IPS-20b (cell line): Measurements from ENCODE around the gene PMVK.

Source experiments
- H3K27ac ChIP-seq: one replicate; pipeline ENCODE4 v1.5.1; 2013; ENCODE audit warnings: low read length
- H3K27me3 ChIP-seq: 2 replicates; pipeline ENCODE4 v1.6.1; 2013; ENCODE audit warnings: mild to moderate bottlenecking, low read length, inconsistent platforms; ENCODE audit not compliant: insufficient read depth
- H3K36me3 ChIP-seq: 2 replicates; pipeline ENCODE4 v1.6.1; 2013; ENCODE audit warnings: low read depth, mild to moderate bottlenecking, inconsistent platforms, low read length, moderate library complexity; ENCODE audit not compliant: insufficient read depth
- H3K4me1 ChIP-seq: 2 replicates; pipeline ENCODE4 v1.6.1; 2013; ENCODE audit warnings: mild to moderate bottlenecking, control low read depth, inconsistent platforms, low read length, moderate library complexity; ENCODE audit not compliant: insufficient read depth
- H3K4me3 ChIP-seq: 2 replicates; pipeline ENCODE4 v1.5.1; 2013; ENCODE audit warnings: mild to moderate bottlenecking, low read length, inconsistent platforms
- H3K9ac ChIP-seq: 2 replicates; pipeline ENCODE4 v1.6.1; 2013; ENCODE audit warnings: low read depth, mild to moderate bottlenecking, inconsistent platforms, low read length, moderate library complexity
- H3K9me3 ChIP-seq: 2 replicates; pipeline ENCODE4 v1.6.1; 2013; ENCODE audit warnings: mild to moderate bottlenecking, low read depth, low read length, inconsistent platforms; ENCODE audit not compliant: insufficient read depth

The PMVK gene

DNA sequence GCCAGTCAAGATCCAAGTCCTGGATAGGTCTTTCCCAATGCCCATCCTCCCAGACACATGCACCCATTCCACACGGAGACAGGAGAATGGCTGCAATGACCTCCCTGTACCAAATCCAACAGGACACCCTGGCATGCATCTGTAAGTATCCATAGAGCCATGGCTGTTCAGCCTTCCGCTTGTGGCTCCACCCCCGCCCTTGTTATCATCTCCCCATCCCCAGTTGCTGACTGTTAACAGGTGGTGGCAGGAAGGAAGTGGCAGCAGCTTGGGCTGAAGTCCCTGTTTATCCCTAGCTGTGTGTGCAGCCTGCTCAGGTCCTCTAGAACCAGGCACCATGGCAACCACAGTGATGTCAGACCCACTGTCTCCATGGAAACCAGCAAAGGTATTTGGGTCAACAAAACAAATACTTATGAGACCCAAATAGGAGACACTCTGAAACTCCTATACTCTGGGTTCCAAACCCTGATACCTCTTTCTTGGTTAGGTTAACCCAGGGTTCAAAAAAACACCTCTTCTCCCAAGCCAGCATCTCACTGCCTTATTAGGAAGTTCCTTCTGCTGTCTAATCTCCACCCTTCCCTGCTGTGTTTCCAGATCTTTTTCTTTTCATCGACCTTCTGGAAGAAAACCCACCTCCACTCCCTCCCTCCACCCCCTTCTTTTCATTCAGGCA lies 18.7 kb upstream of the PMVK start:
- no peaks in the 10 kb centered on the region for H3K9me3 ChIP-seq
- no peaks in the 10 kb centered on the region for H3K27me3 ChIP-seq
- H3K4me3 ChIP-seq, result peak overlapping the region; percentile 82
- H3K36me3 ChIP-seq, result peaks cover 16% of the 10 kb centered on the region; the same call in 1 of the 2 replicates
- peak overlapping the region; percentile 35 for H3K27ac ChIP-seq
- peaks cover 18% of the 10 kb centered on the region for H3K4me1 ChIP-seq
- H3K9ac ChIP-seq, result peak overlapping the region; percentile 82

DNA sequence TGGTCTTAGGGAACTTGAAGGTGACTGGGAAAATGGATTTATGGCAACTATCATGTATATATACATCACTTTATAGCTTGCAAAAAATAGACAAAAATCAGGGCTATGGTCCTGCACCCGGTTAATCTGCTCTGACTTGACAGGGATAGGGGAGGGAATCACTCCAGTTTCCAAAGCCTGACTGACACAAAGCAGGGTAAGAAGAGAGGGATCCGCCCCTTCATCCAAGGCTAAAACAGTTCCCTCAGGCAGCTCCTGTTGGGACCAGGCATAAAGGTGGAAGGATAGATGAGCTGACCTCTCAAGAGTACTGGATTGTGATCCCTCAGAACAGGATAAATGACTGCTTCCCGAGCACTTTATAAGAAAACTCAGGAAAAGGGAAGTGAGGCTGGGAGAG lies 18.0 kb upstream of the PMVK start:
- Histone ChIP-seq H3K9me3 (no peaks in the 10 kb centered on the region), H3K27me3 (no peaks in the 10 kb centered on the region), H3K27ac (no peak overlapping the region), H3K36me3 (peaks cover 14% of the 10 kb centered on the region; the same call in 1 of the 2 replicates), H3K9ac (peak overlapping the region; percentile 82; the same call in 1 of the 2 replicates), H3K4me1 (peaks cover 18% of the 10 kb centered on the region), H3K4me3 (peak overlapping the region; percentile 82; the same call in 1 of the 2 replicates)

DNA sequence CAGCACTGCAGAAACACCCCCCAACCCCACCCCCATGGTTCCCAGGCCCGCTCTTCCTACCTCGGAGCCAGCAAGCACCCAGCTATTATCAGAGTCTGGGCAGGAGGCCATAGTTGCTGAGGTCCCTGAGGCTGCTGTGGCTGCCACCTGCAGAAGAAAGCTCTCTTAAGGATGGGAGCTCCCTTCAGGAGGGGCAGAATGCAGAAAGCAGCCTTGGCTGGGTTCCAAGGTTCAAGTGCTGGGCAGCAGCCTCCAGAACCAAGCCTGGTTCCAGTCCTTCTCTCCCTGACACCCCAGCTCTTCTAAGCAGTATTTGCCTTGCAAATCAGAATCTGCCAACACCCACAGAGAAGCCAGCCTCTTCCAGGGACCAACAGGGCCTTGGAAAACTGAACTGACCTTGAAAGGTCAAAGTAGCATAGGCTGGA lies 17.1 kb upstream of the PMVK start:
- Histone ChIP-seq H3K9ac (0 out of 2 replicates have a peak overlapping the region, but pooled peaks have one; percentile 9), H3K9me3 (no peaks in the 10 kb centered on the region), H3K27ac (no peak overlapping the region), H3K36me3 (peaks cover 5% of the 10 kb centered on the region; the same call in 1 of the 2 replicates), H3K4me3 (no peak overlapping the region), H3K27me3 (no peaks in the 10 kb centered on the region), H3K4me1 (peaks cover 18% of the 10 kb centered on the region)

DNA sequence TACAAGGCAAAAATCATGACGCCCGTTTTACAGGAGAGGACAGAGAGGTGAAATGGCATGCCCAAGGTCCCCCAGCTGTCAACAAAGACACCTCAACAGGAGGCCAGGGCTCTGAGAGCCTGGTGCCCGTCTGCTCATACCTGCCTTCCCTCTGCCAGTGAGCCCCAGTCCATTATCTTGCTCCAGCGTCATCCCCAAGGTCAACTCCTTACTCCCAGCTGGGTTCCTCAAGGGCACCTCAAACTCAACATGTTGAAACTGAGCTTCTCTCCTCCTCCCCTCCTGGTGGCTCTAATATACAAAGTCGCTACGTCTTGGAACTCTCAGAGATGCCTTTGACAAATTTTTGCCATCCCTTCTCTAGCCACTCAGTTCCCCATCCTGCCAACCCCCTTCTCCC lies 16.1 kb upstream of the PMVK start:
- Histone ChIP-seq H3K27ac (no peak overlapping the region), H3K4me3 (no peak overlapping the region), H3K27me3 (no peaks in the 10 kb centered on the region), H3K4me1 (peaks cover 18% of the 10 kb centered on the region), H3K9ac (no peak overlapping the region), H3K36me3 (no peaks in the 10 kb centered on the region; the same call in 1 of the 2 replicates), H3K9me3 (no peaks in the 10 kb centered on the region)

DNA sequence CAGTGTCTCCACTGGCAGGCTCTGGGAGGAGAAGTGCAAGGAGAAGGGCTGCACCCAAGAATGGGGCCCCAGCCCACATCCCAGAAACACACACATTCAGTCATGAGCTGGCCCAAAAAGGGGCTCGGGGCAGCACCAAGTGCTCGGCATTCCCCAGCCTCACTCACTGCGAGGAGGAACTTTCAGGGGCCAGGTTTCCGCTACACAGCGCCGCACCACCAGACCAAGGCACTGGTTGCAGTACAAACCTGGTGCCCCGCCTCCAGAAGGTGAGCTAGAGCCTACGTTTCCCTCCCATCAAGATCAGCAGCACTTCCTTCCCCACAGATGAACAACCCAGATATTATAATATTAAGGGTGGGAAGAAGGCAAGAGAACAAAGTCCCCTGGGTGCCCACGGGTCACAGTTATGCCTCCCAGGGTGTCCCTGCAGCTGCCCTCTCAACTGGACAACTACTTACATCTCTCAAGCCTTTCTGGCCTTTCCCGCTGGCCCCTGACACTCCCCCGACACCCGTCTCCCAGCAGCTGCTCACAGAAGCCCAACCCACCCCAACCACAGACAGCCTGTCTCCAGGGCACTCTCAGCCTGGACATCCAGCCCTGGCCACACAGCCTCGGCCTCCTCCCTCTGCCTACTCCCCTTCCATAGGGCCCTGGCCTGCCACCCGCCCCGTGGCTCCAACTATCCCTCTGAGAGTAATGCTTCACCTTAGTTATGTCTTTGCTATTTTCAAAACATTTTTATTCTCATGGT lies 15.6 kb upstream of the PMVK start:
- H3K9me3 ChIP-seq, result no peaks in the 10 kb centered on the region
- no peak overlapping the region for H3K27ac ChIP-seq
- H3K4me3 ChIP-seq, result no peak overlapping the region

DNA sequence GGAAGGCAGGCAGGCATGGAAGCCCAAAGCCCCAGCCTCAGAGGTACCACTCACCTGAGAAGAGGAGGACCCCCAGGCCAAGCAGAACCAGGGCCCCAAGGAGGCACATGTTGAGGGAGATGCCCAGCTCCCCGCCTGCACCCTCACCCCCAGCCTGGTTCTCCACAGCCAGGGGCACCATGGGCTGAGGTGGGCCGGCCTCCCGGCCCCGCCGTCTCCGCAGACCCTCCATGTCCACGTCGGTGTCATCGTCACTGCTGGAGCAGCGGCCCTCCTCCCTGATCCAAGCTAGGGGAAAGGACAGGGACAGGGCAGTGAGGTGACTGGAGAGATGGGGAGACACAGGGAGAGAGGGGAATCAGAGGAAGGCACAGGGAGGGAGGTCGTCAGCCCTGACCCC lies 11.6 kb upstream of the PMVK start:
- no peaks in the 10 kb centered on the region for H3K36me3 ChIP-seq
- no peaks in the 10 kb centered on the region for H3K9me3 ChIP-seq
- H3K9ac ChIP-seq, result no peak overlapping the region
- no peak overlapping the region for H3K27ac ChIP-seq
- no peak overlapping the region for H3K4me3 ChIP-seq
- no peaks in the 10 kb centered on the region for H3K4me1 ChIP-seq
- H3K27me3 ChIP-seq, result no peaks in the 10 kb centered on the region

More for the DNA sequence above, 15.6 kb upstream of the PMVK start:
- no peaks in the 10 kb centered on the region for H3K27me3 ChIP-seq
- peaks cover 13% of the 10 kb centered on the region for H3K4me1 ChIP-seq
- H3K9ac ChIP-seq, result no peak overlapping the region
- no peaks in the 10 kb centered on the region for H3K36me3 ChIP-seq

DNA sequence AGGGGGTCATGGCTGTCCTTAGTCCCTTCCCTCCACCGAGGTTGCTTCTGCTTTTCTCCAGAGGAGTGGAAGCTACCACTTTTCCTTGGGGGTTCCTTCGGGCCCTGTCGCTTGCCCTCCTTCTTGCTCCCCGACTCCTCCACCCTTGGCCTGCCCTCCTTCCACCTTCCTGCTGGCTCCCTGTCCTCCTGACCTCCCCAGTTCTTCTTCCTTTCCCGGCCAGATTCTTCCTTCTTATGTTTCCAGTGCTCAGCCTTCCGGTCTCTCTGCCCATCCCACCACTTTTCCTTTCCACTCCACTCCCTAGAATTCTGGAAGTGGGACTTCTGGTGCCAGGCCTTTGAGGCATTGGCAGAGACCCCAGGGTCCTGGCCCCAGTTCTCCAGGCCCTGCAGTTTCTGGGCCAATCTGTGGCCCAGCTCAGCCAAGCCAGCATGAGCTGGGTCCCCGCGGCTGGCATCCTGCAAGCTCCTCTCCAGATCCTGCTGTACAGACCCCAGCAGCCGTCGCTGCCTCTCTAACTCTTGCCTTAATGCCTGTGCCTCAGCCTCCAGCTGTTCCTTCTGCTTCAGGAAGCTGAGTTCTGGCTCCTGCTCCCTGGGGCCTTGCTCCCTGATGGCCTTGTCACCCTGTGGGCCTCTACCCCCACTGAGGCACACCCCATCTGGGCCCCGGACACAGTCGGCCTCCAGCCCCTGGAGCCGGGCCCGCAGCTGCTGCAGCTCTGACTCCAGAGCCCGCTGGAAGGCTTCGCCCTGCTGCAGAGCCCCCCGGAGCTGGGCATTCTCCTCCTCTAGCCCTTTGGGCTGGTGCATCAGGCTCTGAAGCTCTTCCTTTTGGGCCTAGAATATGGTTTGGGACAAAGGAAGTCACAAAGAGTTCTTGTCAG lies 9.7 kb upstream of the PMVK start:
- H3K27ac ChIP-seq, result no peak overlapping the region
- H3K4me3 ChIP-seq, result no peak overlapping the region
- H3K9ac ChIP-seq, result no peak overlapping the region
- no peaks in the 10 kb centered on the region for H3K4me1 ChIP-seq
- H3K27me3 ChIP-seq, result no peaks in the 10 kb centered on the region
- no peaks in the 10 kb centered on the region for H3K36me3 ChIP-seq
- H3K9me3 ChIP-seq, result no peaks in the 10 kb centered on the region

DNA sequence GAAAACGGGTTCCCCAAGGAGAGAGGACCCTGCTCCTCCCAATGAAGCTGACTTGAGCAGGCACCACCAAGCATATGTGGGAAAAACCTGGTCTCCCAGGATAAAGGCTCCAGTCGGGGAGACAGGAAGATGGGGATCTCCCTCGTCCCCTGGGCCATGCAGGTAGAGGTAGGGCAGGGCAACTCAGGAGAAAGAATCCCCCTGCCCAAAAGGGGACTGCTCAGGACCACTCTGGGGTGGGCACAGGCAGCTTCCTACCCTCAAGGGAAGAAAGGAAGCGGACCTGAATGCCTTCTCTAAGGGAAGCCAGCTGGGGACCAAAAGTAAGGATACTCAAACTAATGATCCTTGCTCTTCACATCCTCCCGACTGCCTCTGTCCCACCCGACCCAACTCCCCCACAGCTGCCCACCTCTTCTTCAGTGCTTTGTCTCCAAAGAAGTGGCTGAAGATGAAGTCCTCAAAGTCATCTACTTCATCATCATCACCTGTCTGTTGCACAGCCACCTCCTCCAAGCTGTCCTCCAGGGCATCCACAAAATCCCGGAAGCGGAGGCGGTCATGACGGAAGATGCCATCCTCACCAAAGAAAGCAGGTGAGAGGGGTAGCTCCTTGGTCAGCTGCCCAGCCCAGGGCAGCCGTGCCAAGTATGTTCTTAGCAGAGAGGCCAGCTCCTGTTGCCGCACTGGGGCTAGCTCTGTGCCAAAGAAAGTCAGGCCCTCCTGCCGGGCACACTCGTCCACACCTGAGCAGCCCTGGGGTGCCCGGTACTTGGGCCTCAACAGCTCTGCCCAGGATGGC lies 8.8 kb upstream of the PMVK start:
- Histone ChIP-seq H3K27ac (no peak overlapping the region), H3K27me3 (no peaks in the 10 kb centered on the region), H3K4me3 (no peak overlapping the region), H3K36me3 (no peaks in the 10 kb centered on the region), H3K4me1 (peaks cover 4% of the 10 kb centered on the region; the same call in 1 of the 2 replicates), H3K9me3 (no peaks in the 10 kb centered on the region), H3K9ac (no peak overlapping the region)

DNA sequence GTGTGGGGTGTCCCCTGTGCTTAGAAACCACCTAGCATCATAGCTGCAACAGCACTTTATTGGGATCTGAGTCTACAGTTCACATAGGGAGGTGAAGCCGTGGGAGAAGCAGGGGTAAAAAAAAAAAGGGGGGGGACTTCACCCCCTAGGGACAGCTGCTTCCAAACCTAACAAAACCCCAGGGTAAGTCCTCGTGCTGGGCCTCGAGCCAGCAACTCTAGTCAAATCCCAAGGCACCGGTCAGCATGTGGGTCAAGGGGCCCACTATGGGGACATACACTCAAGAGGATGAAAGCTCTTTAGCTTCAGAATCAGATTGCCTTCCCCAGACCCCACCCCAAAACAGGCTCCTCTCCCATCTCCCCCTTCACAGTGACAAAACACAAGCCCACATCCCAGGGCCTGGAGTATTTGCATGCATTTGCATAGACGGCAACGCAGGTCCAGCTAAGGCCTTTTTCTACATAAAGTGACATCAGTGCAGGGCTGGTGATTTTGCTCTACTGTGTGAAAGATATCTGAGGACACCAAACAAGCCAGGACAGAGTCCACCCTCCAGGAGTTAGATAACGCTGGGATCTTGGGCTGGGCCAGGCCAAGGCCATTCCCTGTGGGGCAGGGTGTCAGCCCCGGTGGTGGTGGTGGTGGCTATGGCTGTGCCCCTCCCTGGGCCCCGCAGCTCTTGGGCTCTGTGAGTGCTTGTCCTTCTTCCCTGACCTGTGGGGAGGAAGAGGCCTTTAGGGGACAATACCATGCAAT lies 8.1 kb upstream of the PMVK start:
- H3K27me3 ChIP-seq, result no peaks in the 10 kb centered on the region
- no peak overlapping the region for H3K27ac ChIP-seq
- no peaks in the 10 kb centered on the region for H3K36me3 ChIP-seq
- H3K4me1 ChIP-seq, result peaks cover 8% of the 10 kb centered on the region; the same call in 1 of the 2 replicates
- no peak overlapping the region for H3K9ac ChIP-seq
- no peaks in the 10 kb centered on the region for H3K9me3 ChIP-seq
- no peak overlapping the region for H3K4me3 ChIP-seq

DNA sequence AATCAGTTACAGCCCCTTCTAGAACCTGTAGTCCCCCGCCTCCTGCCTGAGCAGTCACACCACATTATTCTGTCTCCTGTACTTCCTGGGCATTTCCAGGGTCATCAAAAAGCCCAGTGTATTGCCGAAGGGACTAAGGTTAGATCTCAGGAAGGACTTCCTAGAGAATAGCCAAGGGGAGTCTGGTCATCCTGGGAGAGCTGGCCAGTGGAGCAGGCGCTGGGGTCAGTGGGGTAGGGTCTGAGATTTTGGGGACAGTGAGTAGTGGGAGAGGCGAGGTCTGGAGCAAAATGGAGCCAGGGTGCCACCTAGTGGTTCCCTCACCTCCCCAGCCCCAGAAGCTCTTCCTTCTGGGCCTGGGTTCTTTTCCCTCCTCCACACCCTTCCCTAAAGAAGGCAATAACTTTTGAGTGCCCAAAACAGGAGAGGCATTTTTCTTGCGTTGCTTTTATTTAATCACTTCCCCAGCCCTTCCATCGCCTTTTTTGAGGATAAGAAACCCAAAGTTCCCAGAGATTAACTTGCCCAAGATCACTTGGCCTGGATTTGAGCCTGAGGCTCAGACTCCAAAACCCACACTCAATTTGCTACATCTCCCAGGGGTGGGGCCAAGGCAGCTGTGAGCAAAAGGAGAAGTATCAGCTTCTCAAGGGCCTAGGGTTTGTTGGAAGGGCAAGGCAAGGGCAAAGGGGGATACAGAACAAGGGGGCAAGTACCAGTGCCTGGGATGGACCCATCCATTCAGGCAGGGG lies 7.3 kb upstream of the PMVK start:
- Histone ChIP-seq H3K27ac (no peak overlapping the region), H3K27me3 (no peaks in the 10 kb centered on the region), H3K4me1 (peaks cover 8% of the 10 kb centered on the region; the same call in 1 of the 2 replicates), H3K9me3 (no peaks in the 10 kb centered on the region), H3K36me3 (no peaks in the 10 kb centered on the region), H3K9ac (no peak overlapping the region), H3K4me3 (no peak overlapping the region)
